HG03521 (cell line): Measurements from ENCODE around the gene SFSWAP.
"Not testable (repeated sequence)": the region's sequence is repeated elsewhere in the genome, so short reads cannot be mapped to it uniquely, and the experiment has no call there.

ENCODE experiments used
- ATAC-seq: cut with Tn5 transposase; IDR thresholded peaks from one replicate; pipeline ENCODE4 v1.9.1; 2021; ENCODE audit warnings: mild to moderate bottlenecking, moderate library complexity; ENCODE audit not compliant: unreplicated experiment

The SFSWAP gene

GRCh38 chr12:131734336-131735152, 23.7 kb downstream of the SFSWAP start:
- ATAC-seq, result no peak

- ATAC-seq, result no peak
These were observed 24.2 kb downstream of the SFSWAP start for GRCh38 chr12:131735153-131735456.

DNA sequence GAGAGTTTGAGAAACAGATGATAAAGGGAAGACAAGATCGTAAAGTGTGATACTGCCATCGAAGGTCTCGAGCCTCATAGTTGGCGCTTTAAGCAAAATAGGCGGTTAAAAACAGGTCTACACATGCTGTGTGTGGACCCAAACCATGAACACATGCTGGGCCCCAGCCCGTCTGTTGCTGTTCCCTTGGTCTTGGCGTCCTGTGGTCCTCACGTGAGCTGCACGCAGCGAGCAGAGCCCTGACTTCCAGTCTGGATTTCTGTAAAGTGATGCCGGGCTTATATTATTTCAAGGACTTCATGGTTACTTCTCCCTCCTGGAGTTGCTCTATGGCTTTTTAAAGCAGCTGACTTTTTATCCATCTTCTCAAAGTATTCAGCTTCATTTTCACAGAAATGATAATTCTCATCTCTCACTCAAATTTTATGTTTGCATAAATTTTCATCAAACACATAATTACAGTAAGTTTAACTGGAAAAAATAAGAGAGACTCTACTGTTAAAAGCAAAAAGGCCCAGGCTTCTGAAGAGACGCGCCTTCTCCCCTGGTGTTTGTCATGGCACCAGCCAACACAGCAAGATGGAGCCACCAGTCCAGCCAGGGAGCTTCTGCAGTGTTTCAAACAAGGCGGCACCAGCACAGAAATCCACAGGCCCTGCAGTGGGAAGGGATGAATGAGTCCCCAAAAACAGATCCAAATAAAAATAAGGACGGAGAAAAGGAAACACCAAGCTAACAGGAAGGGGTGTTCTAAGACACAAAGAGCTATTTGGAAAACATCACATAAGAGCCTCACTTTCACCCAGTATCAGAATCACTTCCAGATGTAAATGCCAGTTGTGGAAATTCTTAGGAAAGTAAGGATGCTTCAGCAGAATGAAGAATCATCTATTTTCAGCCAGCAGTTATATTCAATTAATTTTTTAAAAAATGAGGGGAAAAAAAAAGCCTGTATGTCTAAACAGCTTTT, 24.9 kb downstream of the SFSWAP start:
- no peak for ATAC-seq

DNA sequence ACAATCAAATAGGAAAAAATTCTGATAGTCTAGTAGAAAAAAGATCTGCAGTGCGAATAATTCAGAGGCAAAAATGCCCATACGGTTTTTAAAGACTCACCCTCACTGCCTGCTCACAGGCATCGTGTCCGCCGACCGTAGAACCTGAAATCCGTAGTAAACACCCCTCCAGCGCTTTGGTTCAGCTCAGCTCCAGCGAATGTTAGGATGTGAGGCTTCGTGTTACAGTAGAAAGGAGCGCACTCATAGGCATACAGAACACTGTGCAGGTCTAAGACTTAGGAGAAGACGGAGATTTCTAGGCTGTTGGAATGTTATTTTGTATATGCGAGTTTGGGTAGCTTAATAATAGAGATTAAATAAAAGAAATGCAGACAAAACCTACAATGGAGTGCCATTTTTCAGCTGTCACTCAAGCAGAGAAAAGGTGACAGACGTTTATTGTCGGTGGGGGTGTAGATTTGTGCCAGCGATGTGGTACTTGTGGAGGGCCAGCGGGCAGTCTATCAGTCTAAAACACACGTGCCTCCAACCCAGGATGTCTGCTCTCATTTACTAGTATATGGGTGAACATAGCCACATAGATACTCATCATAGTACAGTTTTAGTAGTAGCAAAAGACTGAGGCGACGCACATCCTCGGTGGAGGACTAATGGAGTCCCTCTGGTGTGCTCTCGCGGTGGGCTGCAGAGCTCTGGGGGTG, 25.7 kb downstream of the SFSWAP start:
- no peak for ATAC-seq

- no peak for ATAC-seq
These were observed 26.4 kb downstream of the SFSWAP start for GRCh38 chr12:131737150-131737827.

DNA sequence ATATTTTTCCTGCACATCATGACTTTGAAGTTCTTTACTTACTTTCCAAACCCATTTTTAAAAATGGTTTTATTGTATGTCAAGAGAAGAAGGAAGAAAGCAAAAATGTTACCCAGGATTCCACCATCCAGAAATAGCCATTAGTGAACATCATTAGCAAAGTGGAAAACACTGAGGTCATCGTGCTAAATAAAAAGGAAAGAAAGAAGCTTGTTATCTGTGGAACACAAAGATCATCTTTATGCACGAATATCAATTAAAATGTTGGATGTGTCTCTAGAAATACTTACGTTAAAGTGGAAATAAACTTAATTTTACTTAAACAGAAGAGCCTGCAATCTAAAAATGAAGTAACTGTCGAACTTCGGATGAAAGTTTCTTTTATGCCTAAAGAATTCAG, 27.3 kb downstream of the SFSWAP start:
- no peak for ATAC-seq

DNA sequence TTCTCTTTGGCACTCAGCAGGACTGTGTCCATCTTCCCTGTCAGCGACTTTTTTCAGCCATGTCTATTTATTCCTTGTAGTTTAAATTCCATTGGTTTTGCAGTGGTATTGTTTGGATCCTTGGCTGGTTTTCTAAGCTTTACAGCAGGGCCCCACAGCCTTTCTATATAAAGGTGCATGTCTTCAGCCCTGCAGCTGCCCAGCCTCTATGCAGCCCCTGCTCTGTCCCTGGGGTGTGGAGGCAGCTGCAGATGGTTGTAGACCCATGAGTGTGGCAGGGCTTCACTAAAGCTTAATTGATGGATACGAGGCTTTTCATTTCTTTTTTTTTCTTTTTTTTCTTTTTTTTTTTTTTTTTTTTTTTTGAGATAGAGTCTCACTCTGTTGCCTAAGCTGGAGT, 29.7 kb downstream of the SFSWAP start:
- no peak for ATAC-seq

GRCh38 chr12:131742761-131743160, 31.9 kb downstream of the SFSWAP start:
- not testable (repeated sequence) for ATAC-seq

- ATAC-seq, result not testable (repeated sequence)
These were observed 32.5 kb downstream of the SFSWAP start for GRCh38 chr12:131743410-131743809.

DNA sequence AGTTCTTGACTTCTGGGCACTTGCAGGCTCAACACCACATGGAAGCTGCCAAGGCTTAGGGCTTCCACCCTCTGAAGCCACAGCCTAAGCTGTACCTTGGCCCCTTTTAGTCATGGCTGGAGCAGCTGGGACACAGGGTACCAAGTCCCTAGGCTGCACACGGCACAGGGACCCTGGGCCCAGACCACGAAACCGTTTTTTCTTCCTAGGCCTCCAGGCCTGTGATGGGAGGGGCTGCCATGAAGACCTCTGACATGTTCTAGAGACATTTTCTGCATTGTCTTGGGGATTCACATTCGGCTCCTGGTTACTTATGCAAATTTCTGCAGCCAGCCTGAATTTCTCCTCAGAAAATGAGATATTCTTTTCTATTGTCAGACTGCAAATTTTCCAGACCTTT, 33.0 kb downstream of the SFSWAP start:
- not testable (repeated sequence) for ATAC-seq

- not testable (repeated sequence) for ATAC-seq
These were observed 33.8 kb downstream of the SFSWAP start for GRCh38 chr12:131744675-131745074.

- no peak for ATAC-seq
These were observed 34.8 kb downstream of the SFSWAP start for GRCh38 chr12:131745706-131746105.

- no peak for ATAC-seq
These were observed 36.6 kb downstream of the SFSWAP start for GRCh38 chr12:131747276-131748177.

DNA sequence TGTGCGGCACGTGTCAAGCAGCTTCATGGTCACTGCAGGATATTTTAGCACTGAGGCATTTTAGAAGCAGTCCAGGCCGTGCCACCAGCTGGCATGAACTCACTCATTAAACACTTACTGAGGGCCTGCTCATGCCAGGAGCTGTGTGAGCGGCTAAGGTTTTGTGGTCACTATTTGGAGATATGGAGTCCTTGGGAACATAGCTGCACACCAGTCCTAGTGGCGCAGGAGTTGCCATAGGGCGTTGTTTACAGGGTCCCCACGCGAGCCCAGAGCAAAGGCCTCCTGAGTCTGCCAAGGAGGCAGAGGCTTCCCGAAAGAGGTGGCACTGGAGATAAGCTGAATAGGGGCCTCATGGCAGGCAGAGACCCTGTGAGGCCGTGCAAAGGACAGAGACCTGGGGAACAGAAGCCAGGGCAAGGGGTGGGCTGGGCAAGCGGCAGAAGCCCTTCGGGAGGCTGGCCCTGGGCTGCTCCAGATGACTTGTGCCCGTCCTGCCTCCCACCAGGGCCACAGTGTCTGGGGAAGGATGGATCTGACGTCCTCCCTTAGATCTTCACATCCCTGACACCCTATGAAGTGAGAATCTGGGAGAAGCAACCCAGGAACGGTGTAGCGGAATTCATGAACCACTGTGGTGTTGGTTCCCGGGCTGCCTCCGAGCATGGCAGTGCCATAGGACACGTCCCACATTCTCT, 38.9 kb downstream of the SFSWAP start:
- no peak for ATAC-seq

DNA sequence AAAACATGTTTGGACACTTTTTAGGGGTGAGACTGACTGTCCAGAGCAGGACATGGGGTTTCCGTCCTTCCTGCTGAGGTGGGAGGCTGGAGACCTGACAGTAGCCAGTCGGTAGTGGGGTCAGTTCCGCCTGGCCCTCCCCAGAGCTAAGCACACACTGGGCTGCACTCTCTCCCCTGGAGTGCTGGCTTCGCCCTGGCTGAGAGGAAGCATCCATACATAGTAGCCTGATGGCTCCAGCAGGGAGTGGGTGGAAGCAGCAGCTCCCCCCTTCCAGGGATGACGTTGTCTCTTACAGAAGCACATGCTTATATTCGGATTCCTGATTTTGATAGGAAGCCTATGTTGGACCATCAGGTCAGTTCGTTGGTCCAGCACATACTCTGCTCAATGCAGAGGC, 40.4 kb downstream of the SFSWAP start:
- ATAC-seq, result no peak

- ATAC-seq, result no peak
These were observed 41.6 kb downstream of the SFSWAP start for GRCh38 chr12:131752451-131752850.

DNA sequence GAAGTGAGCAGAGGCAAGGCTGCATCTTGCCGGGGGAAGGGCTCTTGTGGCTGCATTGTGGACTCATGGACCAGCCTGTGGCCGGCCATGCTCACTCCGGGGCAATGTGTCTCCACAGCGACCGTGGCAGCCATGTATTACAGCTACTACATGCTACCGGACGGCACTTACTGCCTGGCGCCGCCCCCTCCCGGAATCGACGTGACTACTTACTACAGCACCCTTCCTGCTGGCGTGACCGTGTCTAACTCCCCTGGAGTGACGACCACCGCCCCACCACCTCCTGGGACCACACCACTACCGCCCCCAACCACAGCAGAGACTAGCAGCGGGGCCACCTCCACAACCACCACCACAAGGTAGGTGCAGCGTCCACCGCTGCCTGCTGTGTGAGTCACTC, 42.1 kb downstream of the SFSWAP start:
- no peak for ATAC-seq

DNA sequence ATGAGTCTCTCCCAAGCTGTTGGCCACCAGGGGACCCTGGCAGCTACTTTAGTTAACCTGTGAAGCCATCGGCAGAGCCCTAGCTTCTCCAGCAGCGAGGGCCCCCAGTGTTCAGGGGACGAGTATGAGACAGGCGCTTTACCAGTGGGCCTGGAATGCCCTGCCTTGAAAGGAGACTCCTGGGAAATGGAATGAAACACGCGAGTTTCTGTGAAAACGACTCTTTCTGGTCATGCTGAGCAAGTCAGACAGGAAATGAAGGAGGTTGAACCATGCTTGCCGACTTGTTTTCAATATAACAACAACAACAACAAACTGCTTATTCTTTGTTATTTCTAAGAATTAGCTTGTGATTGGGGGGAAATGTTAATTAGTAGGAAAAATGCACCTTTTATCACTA, 42.9 kb downstream of the SFSWAP start:
- ATAC-seq, result no peak

DNA sequence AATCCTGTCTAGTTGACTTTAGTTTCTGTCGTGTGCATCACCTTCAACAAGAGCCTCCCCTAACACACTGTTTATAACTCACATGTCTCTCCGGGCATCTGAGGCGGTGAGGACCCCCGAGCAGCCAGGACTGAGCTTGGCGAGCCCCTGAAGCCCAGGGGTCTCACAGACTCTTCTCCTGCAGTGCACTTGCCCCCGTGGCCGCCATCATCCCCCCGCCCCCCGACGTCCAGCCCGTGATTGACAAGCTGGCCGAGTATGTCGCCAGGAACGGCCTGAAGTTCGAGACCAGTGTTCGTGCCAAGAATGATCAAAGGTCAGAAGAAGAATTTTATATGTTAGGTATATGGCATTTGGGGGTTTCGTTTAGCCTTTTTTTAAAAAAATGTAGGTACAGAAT, 43.3 kb downstream of the SFSWAP start:
- no peak for ATAC-seq
